PC-3 (cell line): ENCODE data around the gene BCKDHA.

Experiments
- EZH2 ChIP-seq: fragments of 300-600 bp; sonication (generic); IDR thresholded peaks from one replicate; pipeline ENCODE4 v1.6.1; 2017; ENCODE audit warnings: antibody characterized with exemption, mild to moderate bottlenecking, low read length; ENCODE audit not compliant: unreplicated experiment
- EZH2phosphoT487 ChIP-seq: fragments of 300-600 bp; sonication (generic); IDR thresholded peaks from 2 replicates; pipeline ENCODE4 v1.6.1; 2018; ENCODE audit warnings: mild to moderate bottlenecking, antibody characterized with exemption, low read length, borderline replicate concordance
- TF ChIP-seq, protein P1 (sequence below): fragments of 300-600 bp; sonication (generic); conservative IDR thresholded peaks from 2 replicates; pipeline ENCODE4 v1.5.1; 2017; ENCODE audit warnings: antibody characterized with exemption, low read depth, mild to moderate bottlenecking, low read length

- TF ChIP-seq, protein P1, sequence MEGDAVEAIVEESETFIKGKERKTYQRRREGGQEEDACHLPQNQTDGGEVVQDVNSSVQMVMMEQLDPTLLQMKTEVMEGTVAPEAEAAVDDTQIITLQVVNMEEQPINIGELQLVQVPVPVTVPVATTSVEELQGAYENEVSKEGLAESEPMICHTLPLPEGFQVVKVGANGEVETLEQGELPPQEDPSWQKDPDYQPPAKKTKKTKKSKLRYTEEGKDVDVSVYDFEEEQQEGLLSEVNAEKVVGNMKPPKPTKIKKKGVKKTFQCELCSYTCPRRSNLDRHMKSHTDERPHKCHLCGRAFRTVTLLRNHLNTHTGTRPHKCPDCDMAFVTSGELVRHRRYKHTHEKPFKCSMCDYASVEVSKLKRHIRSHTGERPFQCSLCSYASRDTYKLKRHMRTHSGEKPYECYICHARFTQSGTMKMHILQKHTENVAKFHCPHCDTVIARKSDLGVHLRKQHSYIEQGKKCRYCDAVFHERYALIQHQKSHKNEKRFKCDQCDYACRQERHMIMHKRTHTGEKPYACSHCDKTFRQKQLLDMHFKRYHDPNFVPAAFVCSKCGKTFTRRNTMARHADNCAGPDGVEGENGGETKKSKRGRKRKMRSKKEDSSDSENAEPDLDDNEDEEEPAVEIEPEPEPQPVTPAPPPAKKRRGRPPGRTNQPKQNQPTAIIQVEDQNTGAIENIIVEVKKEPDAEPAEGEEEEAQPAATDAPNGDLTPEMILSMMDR: no peak
- TF ChIP-seq EZH2phosphoT487 (no peak), EZH2 (no peak)
These were observed 19.5 kb upstream of the BCKDHA start for GRCh38 chr19:41377977-41378709.
